GM12878 (cell line): ENCODE measurements around the gene ASPDH. TPM values are rescaled to one million over a fixed set of nuclear protein-coding genes. Genes with fewer than 3 reads are reported as not detected.

ENCODE experiments used
- BRCA1 ChIP-seq: IDR thresholded peaks from 2 replicates; pipeline ENCODE4 v1.6.1; 2011; ENCODE audit warnings: low read depth, low read length, improper control_type of control experiment
- CBX3 ChIP-seq: fragments of 200-600 bp; sonication (generic); IDR thresholded peaks from 2 replicates; pipeline ENCODE4 v1.6.1; 2016; ENCODE audit warnings: low read depth, borderline replicate concordance
- E4F1 ChIP-seq: fragments of 450-650 bp; IDR thresholded peaks from 2 replicates; pipeline ENCODE4 v1.6.1; 2018; ENCODE audit warnings: borderline replicate concordance, mild to moderate bottlenecking; ENCODE audit not compliant: partially characterized antibody
- GATAD2B ChIP-seq: fragments of 450-650 bp; conservative IDR thresholded peaks from 2 replicates; pipeline ENCODE4 v1.6.1; 2017; ENCODE audit warnings: low read depth, mild to moderate bottlenecking, moderate library complexity
- KLF5 ChIP-seq: fragments of 450-650 bp; IDR thresholded peaks from 2 replicates; pipeline ENCODE4 v1.6.1; 2014; ENCODE audit warnings: mild to moderate bottlenecking; ENCODE audit not compliant: partially characterized antibody
- NR2C2 ChIP-seq: IDR thresholded peaks from 2 replicates; pipeline ENCODE4 v1.6.1; 2011; ENCODE audit warnings: borderline replicate concordance, low read depth; ENCODE audit not compliant: control insufficient read depth, insufficient read length
- RELB ChIP-seq: fragments of 450-650 bp; IDR thresholded peaks from 2 replicates; pipeline ENCODE4 v1.6.1; 2017; ENCODE audit warnings: low read depth, mild to moderate bottlenecking, moderate library complexity
- ZNF207 ChIP-seq: fragments of 450-650 bp; IDR thresholded peaks from 2 replicates; pipeline ENCODE4 v1.6.1; 2014; ENCODE audit warnings: antibody characterized with exemption, mild to moderate bottlenecking, borderline replicate concordance
- polyA plus RNA-seq, 11 experiments: library from polyadenylated mRNA; depleted of rRNA in 4 of 11; unstranded in 6 of 11; stranded (reverse) in 5 of 11; fragments of >200 nt; fragmentation: Nextera tagmentation in 4 of 11; fragmentation: Illumina TruSeq in 1 of 11; extraction: Ambion mirVana in 4 of 11; extraction: Trizol in 1 of 11; gene quantifications; 1 replicate in 1 of 11; 2 replicates in 10 of 11; pipeline versions ENCODE4 v1.2.1 to v1.2.3, GENCODE V29; 2011 to 2016; ENCODE audit warnings: inconsistent platforms in 2 of 11, missing spikeins in 2 of 11, low read depth in 1 of 11
- total RNA-seq, 4 experiments: library from RNA; depleted of rRNA in 3 of 4; stranded (reverse); fragments of >200 nt in 3 of 4; fragmentation: Illumina TruSeq in 1 of 4; extraction: Trizol in 1 of 4; gene quantifications; 2 replicates each; pipeline versions ENCODE4 v1.2.1 to v1.2.3, GENCODE V29; 2013 to 2021
- TF ChIP-seq, protein P1 (sequence below): IDR thresholded peaks from 2 replicates; pipeline ENCODE4 v1.6.1; 2011; ENCODE audit warnings: mild to moderate bottlenecking, low read depth, low read length, moderate library complexity; ENCODE audit not compliant: insufficient replicate concordance
- TF ChIP-seq, protein P2 (sequence below): fragments of 150-350 bp; IDR thresholded peaks from 2 replicates; pipeline ENCODE4 v1.6.1; 2016; ENCODE audit warnings: low read depth, low read length

The ASPDH gene
- total and polyA plus RNA-seq, 10 of the 15 experiments (the other 5 are each of a cell fraction or from before 2014, with no cell fraction given) = not detected

GRCh38 chr19:50496189-50497021, 17.3 kb downstream of the ASPDH start (continued):
- TF ChIP-seq RELB = no peak
- TF ChIP-seq ZNF207 = no peak
- TF ChIP-seq GATAD2B = no peak
- TF ChIP-seq, protein P1, sequence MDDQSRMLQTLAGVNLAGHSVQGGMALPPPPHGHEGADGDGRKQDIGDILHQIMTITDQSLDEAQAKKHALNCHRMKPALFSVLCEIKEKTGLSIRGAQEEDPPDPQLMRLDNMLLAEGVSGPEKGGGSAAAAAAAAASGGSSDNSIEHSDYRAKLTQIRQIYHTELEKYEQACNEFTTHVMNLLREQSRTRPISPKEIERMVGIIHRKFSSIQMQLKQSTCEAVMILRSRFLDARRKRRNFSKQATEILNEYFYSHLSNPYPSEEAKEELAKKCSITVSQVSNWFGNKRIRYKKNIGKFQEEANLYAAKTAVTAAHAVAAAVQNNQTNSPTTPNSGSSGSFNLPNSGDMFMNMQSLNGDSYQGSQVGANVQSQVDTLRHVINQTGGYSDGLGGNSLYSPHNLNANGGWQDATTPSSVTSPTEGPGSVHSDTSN = no peak
- no peak for TF ChIP-seq CBX3
- TF ChIP-seq, protein P2, sequence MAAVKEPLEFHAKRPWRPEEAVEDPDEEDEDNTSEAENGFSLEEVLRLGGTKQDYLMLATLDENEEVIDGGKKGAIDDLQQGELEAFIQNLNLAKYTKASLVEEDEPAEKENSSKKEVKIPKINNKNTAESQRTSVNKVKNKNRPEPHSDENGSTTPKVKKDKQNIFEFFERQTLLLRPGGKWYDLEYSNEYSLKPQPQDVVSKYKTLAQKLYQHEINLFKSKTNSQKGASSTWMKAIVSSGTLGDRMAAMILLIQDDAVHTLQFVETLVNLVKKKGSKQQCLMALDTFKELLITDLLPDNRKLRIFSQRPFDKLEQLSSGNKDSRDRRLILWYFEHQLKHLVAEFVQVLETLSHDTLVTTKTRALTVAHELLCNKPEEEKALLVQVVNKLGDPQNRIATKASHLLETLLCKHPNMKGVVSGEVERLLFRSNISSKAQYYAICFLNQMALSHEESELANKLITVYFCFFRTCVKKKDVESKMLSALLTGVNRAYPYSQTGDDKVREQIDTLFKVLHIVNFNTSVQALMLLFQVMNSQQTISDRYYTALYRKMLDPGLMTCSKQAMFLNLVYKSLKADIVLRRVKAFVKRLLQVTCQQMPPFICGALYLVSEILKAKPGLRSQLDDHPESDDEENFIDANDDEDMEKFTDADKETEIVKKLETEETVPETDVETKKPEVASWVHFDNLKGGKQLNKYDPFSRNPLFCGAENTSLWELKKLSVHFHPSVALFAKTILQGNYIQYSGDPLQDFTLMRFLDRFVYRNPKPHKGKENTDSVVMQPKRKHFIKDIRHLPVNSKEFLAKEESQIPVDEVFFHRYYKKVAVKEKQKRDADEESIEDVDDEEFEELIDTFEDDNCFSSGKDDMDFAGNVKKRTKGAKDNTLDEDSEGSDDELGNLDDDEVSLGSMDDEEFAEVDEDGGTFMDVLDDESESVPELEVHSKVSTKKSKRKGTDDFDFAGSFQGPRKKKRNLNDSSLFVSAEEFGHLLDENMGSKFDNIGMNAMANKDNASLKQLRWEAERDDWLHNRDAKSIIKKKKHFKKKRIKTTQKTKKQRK = no peak
- TF ChIP-seq E4F1 = no peak
- TF ChIP-seq BRCA1 = no peak
- no peak for TF ChIP-seq NR2C2
- no peak for TF ChIP-seq KLF5
